ENCODE results near the gene EPHB3.
"Not testable (repeated sequence)": the region's sequence is repeated elsewhere in the genome, so short reads cannot be mapped to it uniquely, and the experiment has no call there.

The EPHB3 gene

DNA sequence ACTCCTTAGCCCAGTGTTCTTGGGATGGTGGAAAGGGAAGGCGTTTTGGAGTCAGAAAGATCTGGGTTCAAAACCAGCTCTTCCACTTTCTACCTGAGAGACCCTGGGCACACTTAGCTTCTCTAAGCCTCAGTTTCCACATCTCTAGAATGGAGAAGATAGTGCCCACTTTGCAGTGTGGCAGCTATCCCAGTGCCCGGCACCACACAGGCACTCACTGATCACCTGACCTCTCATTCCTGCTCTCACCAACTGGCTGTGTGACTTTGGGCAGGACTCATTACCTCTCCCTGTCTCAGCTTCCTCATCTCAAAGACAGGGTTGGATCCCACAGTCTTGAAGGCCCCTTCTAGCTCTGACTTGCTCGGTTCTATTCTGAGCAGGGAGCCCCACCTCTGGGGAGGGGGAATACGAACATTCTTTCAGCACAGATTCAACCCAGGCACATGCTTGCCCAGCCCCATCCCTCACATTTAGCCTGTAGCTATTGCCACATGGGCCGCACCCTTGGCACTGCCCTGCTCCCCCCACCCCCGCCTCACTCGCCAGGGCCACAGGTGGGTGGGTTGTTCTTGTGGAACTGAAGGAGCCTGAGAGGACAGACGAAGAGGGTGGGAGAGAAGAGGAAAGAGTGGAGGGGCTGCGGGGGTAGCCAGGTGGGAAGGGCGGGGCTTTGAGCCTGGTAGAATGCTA, 39.2 kb downstream of the EPHB3 start:
- DNase-seq (ENCODE audit: low spot score): no peak

DNA sequence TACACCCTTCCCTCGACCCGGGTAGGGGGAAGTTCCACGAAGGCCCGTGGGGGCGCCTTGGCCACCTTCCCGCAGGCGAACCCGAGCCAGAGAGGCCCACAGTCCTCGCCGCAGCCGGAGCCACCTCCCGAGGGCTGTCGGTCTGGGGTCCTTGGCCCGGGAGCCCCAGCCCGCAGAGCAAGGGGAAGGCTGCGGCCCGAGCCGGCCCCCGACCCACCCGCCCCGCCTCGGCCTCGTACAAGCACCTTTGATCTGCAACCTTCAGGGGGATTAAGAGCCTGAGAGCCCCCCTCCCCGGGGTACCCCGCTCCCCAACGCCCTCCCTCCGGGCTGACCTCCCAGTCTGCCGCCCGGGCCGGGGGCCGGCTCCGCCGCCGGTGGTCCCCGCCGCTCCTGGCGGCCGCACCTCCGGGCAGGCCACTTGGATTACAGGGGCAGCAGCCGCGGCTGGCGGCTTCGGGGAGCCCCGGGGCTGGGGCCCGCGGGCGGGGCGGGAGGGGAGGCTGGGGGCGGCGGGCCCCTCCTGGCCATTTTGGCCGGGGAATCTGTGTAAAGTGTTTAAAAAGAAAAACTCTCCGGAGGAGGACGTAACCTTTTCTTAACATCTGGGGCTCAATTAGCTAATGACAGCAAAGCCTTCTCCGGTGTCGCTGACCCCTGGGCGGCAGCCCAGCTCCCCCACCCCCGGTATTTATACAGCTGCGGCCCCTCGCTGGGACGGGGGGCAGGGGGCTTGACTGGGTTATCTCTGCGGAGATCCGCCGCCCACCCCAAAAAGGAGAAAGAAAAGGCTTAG, 40.2 kb downstream of the EPHB3 start:
- no peak for DNase-seq (ENCODE audit: low spot score)

DNA sequence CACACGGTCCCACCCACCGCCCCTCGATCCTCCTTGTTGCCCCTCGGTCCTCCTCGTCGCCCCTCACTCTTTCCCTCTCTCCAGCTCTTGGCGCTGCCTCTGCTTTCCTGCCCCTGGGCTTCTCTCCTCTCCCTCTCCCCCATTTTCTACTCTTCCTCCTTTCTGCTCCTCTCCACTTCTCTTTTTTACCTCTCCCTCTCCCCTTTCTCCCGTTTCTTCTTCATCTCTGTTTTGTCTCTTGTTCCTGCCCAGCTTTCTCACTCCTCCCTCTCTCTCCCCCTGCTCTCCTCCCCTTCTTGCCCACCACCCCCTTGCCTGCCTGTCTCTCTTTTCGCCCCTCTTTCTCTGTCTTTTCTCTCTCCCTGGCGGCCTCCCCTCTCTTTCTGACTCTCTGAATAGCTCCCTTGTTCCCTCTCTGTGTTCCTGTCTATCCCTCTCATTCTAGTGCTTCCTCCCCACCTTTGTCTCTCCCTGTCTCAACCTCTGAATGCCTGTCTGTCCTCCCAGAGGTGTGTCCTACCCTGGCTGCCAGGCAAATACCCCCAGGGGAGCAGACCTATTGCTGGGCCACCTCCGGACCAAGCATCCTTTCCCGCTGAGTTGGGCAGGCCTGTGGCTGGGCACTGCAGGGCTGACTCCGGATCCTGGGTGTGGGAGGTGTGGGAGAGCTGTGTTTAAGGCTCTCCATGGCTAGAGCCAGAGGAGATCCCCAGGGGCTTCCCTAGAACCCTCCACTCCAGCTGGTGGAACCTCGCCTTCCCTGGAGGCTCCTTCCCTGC, 41.0 kb downstream of the EPHB3 start:
- DNase-seq (ENCODE audit: low spot score): no peak

DNA sequence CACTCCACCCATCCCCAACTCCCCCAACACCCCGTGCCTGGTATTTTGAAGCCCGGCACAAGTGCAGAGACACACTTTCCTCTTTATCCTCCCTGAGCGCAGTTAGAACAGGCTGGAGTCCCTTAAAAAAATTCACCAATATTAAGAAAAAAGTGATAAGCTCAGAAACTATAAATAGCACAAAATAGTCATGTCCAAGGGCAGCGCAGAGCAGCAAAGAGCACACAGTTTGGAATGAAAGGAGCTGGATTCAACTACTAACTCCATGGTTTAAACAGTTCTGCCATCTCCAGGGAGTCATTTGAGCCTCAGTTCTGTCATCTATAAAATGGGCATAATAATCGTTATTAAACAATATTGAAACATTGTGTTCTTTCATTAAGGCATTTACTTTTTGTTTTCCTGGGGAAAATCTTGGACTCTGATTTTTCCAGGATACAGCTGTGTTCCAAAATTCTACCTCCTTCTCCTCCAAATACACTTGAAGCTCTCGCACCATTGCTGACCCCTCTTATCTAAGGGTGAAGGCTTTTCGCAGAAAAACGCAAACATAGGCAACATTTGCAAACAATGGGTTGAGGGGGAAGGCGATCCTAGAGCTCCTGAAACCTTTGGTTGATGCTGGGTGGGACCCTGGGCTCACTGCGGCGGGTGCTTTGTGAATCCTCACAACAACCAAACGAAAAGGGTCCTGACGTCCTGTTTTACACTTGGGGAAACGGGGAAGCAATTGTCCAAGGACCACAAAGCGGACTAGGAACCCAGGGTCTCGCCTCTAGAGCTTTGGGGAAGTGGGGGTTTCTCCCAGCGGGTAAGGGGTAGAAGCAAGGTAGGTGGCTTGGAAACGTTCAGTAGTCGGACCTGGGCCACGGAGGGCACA, 41.8 kb downstream of the EPHB3 start:
- no peak for DNase-seq (ENCODE audit: low spot score)

DNA sequence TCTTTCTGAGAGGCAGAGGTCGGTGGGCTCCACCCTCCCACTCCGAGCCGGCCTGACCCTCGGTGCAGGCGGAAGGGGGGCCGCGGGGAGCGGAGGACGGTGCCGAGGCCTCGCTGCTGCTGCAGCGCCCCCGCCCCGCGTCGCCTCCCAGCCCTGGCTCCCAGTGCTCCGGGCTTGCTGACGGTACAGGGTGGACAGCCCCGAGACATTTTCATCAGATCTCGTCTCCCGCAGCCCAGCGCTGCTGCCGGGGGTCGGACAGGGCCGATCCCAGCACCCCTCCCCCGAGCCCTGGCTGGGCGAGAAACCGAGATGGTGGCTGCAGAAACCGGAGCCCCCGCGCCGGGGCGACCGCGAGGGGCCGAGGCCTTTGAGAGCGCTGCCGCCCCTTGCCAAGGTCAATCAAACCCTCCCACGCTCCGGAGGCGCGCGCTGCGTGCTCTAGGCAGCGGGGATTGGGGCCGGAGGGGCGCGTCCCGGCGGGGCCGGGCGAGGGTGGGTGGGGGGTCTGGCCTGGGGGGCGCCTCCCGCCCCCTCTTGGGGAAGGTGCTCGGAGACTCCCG, 42.5 kb downstream of the EPHB3 start:
- DNase-seq (ENCODE audit: low spot score): no peak

DNA sequence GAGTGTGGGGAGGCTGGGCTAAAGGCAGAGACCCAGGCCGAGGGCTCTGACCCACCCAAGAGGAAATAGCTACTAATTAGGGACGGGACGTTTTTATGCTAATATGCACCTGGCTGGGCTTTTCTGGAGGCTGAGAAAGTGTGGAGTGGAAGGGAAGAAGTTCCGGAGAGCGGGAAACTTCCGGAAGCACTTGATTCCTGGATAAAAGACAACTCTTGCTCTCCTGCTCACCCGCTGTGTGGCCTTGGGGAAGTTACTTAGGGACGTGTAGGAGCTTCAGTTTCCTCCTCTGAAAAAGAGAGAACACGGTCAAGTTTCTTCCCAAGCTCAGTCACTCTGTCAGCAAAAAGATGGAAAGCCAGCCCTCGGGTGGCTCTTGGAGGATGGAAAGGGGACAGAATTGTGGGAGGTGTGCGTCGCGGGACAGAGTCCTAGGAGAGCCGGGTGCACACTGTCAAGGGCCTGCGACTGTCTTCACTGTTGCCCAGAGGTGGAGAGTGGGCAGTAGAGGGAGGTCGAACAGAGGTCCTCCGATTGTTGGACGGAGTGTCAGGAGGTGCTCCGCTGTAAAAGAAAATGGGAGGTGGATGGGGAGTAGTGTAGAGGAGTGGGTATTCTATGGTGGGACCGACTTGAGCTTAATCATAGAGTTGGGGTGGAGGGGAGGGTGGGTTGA, 43.2 kb downstream of the EPHB3 start:
- DNase-seq (ENCODE audit: low spot score): peak; percentile 31

DNA sequence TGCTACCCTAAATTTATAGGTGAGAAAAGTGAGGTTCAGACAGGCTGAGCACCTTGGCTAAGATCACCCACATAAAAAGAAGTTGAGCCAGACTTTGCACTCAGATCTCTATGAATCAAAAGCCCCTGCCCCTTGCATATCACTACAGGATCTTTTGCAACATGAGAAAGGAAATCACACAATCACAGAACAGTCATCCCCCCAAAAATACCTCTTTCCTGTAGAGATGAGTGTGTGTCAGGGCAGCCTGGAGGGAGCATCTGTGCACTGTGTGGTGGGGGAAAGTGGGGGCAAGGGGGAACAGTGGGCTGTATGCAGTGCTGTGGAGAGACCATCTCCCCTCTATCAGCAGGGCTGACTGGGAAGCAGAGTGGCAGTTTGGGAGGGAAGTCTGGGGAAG, 46.6 kb downstream of the EPHB3 start:
- no peak for DNase-seq (ENCODE audit: low spot score)

DNA sequence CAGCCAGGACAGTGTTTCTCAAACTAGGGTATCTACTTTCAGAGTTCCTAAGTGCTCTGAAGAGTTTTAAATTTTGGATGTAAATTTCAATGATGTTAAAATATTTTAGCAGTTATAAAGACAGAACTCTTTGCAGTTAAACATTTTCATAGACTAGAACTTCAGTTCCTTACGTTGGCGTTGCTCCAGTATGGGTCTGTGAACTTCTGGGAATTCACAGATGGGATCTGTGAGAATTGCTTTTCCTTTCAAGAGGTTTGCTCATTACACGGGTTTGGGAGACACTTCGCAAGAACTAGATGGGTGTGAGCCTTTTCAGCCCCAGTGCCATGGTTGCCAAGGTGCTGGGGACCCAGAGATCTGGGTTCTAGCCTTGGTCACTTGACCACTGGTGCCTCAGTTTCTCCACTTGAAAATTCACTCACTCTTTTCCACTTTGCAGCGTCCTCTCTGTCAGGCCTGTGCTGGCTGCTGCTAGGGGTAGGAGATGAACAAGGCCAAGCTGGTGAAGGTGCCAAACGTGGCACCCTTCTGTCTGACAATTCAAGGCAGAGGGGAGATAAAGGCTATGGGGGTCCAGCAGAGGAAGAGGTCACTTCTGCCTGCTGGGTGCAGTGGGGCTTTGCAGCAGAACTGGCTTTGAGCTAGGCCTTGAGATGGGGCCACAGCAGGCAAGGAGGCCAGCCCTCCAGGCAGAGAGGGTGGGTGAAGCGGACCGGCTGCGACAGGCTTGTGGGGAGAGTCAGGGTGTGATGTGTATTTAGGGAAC, 48.1 kb downstream of the EPHB3 start:
- no peak for DNase-seq (ENCODE audit: low spot score)

DNA sequence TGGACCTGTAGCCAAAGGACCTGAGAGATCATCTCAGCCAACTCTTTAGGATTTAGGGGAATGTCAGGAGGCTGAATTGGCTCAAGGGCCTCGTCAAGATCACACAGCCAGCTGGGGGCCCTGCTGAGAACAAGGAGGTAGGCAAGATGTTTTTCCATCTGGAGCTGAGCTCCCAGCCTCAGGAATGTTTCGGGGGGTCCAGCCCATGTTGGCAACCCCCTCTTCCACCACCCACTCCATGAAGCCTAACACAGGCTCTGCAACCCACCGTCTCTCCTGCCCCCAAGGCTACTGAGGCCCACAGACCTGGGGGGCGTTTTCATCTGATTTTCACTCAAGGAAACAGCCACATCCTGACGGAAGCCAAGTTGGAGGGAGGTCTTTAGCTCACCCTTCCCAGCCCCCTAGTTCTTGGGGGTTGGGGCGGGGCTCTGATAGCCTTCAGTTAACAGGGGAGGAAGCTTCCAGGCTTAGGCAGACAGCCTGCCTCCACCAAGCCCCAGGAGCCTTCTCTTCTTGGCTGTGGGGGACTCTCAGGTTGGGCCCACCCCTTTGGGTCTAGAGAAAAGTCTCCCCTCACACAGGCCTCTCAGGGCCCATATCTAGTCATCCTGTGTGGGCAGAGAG, 48.8 kb downstream of the EPHB3 start:
- DNase-seq (ENCODE audit: low spot score): no peak

DNA sequence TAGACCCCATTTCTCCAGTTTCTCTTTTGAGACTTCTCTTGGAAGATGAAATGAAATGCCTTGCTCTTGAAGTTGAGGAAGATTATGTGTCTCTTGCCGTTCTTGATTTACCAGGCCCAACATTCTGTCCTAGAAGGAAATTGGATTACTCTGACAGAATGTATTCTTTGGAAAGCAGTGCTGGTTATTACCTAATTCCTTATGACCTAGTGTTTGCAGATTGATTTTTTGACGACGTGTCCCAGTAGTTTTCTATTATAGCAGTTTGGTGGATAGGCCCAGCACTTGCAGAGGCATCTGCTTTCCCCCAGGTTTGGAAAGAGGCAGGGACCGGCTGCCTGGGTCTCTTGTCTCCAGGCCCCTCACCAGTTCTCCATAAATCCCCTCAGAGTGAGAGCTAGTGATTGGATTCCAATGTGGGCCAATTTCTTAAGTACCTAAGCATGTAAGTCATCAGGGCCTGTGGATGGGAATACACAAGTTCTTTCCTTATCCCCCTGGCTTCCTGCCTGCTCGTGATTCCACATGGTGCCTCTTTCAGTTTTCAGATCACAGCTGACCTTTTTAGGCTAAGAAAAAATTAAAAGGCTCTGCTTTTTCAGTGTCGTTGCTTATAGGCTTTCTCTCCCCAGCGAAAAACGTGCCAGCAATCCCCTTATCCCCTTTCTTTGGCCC, 50.2 kb downstream of the EPHB3 start:
- DNase-seq (ENCODE audit: low spot score): no peak

DNA sequence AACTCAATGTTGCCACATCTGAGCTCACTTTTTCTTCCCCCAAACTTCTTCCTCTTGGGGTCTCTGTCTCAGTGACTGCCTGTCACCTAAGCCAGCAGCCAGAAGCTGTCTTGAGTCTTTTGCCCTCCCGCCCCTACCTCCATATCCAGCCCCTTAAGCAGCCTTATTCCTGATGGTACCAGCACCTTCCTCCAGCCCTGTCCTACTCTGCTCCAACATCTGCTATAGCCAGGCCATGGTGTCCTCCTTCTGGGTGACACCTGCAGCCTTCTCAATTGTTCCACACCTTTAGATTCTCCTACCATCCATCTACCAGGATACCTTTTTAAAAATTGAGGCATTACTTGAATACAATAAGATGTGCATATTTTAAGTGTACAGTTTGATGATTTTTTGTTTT, 53.8 kb downstream of the EPHB3 start:
- no peak for DNase-seq (ENCODE audit: low spot score)

DNA sequence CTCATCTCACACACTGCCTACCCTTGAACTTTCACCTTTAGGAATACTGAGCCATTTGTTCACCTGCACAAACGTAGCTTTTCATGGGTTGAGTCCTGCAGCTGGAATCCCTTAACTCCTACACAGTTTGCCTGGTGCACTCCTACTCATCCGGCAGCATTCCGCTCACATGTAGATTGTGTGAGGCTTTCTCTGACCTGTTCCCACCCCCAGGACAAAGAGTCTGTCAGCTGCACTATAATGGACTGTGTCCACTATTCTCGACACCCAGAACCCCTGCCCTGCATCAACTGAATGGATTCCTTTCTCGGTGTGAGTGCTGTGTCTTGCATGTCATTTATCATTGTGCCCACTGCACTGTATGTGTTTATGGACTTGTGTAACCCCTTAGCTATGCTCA, 54.9 kb downstream of the EPHB3 start:
- DNase-seq (ENCODE audit: low spot score): no peak

DNA sequence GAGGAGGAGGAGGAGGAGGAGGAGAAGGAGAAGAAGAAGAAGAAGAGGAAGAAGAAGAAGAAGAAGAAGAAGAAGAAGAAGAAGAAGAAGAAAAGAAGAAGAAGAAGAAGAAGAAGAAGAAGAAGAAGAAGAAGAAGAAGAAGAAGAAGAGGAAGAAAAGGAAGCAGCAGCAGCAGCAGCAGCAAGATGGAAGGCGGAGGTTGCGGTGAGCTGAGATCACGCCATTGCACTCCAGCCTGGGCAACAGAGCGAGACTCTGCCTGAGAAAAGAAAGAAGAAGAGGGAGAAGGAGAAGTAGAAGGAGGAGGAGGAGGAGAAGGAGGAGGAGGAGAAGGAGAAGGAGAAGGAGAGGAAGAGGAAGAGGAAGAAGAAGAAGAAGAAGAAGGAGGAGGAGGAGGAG, 55.7 kb downstream of the EPHB3 start:
- not testable (repeated sequence) for DNase-seq (ENCODE audit: low spot score)

DNA sequence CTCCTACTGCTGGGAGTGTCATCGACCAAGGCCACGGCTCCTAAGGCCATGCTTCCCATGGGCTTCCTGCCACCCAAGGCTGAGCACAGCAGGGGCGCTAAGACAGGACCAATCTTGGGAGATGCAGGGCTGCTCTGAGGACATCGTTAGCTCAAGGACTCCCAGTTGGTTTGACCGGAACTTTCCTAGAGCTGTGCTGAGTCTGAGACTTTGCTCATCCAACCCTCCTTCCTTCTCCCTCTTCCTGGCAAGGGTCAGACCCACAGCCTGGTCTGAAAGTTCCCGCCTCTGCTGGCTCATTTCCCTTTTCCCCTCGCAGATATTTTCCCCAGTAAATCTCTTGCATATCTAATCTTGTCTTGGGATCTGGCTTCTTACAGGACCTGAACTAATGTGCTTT, 57.2 kb downstream of the EPHB3 start:
- DNase-seq (ENCODE audit: low spot score): no peak

DNA sequence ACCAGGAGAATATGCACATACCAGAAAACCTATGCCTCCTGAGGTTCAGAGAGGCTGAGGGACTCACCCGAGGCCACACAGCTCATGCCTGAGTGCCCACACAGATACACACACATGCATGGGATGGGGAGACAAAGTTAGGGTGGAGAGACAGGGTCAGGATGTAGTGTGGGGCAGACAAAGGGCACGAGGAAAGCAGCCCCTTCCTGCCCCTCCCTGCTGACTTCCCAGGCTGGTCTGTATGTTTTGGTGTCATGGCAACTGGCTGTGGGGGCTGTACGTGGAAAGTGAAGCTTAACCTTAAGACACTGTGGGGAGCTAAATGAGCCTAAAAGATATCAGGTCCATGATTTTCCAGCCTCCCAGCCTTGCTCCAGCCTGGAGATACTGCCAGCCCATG, 57.8 kb downstream of the EPHB3 start:
- no peak for DNase-seq (ENCODE audit: low spot score)

DNA sequence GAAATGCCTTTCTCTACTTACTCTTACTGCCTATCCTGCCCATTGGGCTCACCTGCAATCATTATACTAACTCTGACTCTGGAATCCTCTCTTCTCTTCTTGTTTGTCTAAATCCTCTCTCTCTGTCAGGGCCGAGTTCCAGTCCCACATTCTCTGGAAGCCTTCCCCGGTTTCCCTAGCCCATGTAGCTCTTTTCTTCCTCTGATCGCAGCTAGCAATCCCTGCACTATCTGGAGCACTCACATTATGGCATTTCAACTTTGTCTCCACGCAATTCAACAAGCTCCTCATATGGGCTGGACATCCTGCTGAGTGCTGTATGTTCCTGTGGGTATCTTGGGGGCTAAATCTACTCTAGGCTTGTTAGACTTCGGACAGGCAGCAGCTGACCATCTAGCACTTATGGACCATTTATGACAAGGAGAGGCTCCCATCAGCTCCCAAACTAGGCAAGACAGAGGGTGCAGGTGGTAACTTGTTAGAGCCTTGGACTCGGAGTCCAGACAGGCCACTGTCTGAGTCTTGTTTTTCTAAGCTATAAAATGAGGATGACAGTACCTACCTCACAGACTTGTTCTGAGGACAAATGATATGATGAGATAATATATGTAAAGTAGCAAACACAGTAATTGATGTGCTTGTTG, 58.3 kb downstream of the EPHB3 start:
- DNase-seq (ENCODE audit: low spot score): no peak

DNA sequence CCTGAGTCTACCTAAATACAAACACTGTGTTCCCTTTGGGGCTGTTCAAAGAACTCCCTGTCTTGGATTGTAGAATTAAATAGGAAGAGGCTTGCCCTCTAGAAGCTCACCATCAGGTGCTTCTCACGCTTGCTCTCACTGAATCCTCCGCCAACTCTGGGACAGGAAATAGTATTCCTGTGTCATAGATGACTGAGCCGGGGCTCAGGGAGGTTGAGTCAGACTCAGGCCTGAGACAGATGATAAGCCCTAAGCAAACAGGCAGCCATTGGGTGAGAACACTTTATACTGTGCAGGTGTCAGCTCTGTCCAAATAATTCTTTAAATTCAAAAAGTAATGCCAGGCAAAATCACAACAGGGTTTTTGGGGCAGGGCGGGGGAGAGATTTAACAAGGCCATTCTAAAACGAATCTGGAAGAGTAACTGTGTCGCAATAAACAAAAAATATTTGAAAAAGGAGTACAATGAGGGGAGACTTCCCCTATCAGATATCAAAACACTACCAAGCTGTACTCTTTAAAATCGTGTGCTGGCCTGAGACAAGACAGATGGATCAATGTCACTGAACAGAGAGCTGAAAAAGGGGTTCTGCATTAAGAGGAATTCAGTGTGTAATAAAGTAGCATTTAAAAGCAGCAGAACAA, 59.0 kb downstream of the EPHB3 start:
- no peak for DNase-seq (ENCODE audit: low spot score)

DNA sequence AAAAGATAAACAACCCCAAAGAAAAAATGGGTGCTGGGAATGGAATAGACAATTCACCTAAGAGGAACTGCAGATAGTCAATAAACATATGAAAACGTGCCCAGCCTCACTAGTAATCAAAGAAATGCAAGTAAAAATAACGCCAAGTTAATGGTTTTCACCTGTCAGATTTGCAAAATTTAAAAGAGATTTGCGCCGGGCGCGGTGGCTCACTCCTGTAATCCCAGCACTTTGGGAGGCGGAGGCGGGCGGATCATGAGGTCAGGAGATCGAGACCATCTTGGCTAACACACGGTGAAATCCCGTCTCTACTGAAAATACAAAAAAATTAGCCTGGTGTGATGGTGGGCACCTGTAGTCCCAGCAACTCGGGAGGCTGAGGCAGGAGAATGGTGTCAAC, 60.6 kb downstream of the EPHB3 start:
- DNase-seq (ENCODE audit: low spot score): not testable (repeated sequence)

All from germinal center (tissue), 1 donor.